Fibroblast of the aortic adventitia (primary cell): Measurements from ENCODE around the gene C14orf132. TPM values are rescaled to one million over a fixed set of nuclear protein-coding genes. Genes with fewer than 3 reads are reported as not detected.

ENCODE experiments used
- DNase-seq: peaks from one replicate; pipeline ENCODE4 v3.0.0-alpha.2; 2010; ENCODE audit warnings: low read depth
- H3K4me3 ChIP-seq: 2 replicates; pipeline ENCODE4 v1.5.1; 2011; ENCODE audit warnings: low read depth, mild to moderate bottlenecking, control low read depth, low read length, moderate library complexity
- CTCF ChIP-seq: IDR thresholded peaks from 2 replicates; pipeline ENCODE4 v1.5.1; 2011; ENCODE audit warnings: mild to moderate bottlenecking, low read length, control low read depth, inconsistent platforms; ENCODE audit not compliant: insufficient read depth
- total RNA-seq: library from RNA; depleted of rRNA; stranded (reverse); fragments of >200 nt; gene quantifications from 2 replicates; pipeline ENCODE4 v1.2.3, GENCODE V29; 2012; ENCODE audit warnings: low replicate concordance

The C14orf132 gene
- total RNA-seq, 1 donor, result 32.6 TPM

- peak; percentile 22 for TF ChIP-seq CTCF
- DNase-seq, result peak; percentile 43
- H3K4me3 ChIP-seq, result peak overlapping the region; percentile 86
These were observed 610 bp downstream of the C14orf132 start for GRCh38 chr14:96039633-96040311.

- no peak for TF ChIP-seq CTCF
- peak overlapping the region; percentile 86 for H3K4me3 ChIP-seq
- DNase-seq, result peak; percentile 32
These were observed 1.7 kb downstream of the C14orf132 start for GRCh38 chr14:96040828-96041371.

- DNase-seq, result peak; percentile 71
- H3K4me3 ChIP-seq, result no peak overlapping the region
- TF ChIP-seq CTCF, result no peak
These were observed 3.2 kb downstream of the C14orf132 start for GRCh38 chr14:96042248-96042930.

GRCh38 chr14:96046630-96047029 lies 7.5 kb downstream of the C14orf132 start:
- no peak for DNase-seq
- TF ChIP-seq CTCF, result no peak
- H3K4me3 ChIP-seq, result no peak overlapping the region

- TF ChIP-seq CTCF, result no peak
- DNase-seq, result no peak
- H3K4me3 ChIP-seq, result no peak overlapping the region
These were observed 7.9 kb downstream of the C14orf132 start for GRCh38 chr14:96047101-96047500.

GRCh38 chr14:96049932-96050331 lies 10.8 kb downstream of the C14orf132 start:
- no peak for TF ChIP-seq CTCF
- peak; percentile 58 for DNase-seq
- H3K4me3 ChIP-seq, result no peak overlapping the region
